CD4-positive, CD25-positive, alpha-beta regulatory T cell (primary cell): ENCODE data around the gene TUBB1. TPM values are rescaled to one million over a fixed set of nuclear protein-coding genes. Genes with fewer than 3 reads are reported as not detected.
"Not testable (repeated sequence)": the region's sequence is repeated elsewhere in the genome, so short reads cannot be mapped to it uniquely, and the experiment has no call there.

Experiments used
- ATAC-seq, 2 donors: fragments of 150-1000 bp; cut with Tn5 transposase; one replicate each; pipeline ENCODE4 v1.10.0; 2021; ENCODE audit warnings: low read depth in 2 of 2, moderate number of reproducible peaks in 2 of 2, moderate library complexity in 1 of 2
- DNase-seq, 3 donors: peaks; one replicate each; pipeline versions ENCODE4 v3.0.0 to v3.0.0-alpha.2; 2012 to 2022; ENCODE audit warnings: mixed read lengths in 1 of 3
- H3K27ac ChIP-seq: one replicate; pipeline ENCODE4 v1.7.0; 2013; ENCODE audit warnings: mild to moderate bottlenecking, low read length; ENCODE audit not compliant: insufficient read depth, poor library complexity, severe bottlenecking
- H3K27me3 ChIP-seq: one replicate; pipeline ENCODE4 v1.7.0; 2013; ENCODE audit warnings: low read length; ENCODE audit not compliant: control insufficient read depth, insufficient read depth
- H3K36me3 ChIP-seq: one replicate; pipeline ENCODE4 v1.7.0; 2013; ENCODE audit warnings: mild to moderate bottlenecking, low read length, moderate library complexity; ENCODE audit not compliant: control insufficient read depth, insufficient read depth
- H3K4me1 ChIP-seq: 2 replicates; pipeline ENCODE4 v1.7.0; 2013; ENCODE audit warnings: mild to moderate bottlenecking, low read length; ENCODE audit not compliant: insufficient read depth, control insufficient read depth, poor library complexity, severe bottlenecking
- H3K4me3 ChIP-seq: one replicate; pipeline ENCODE4 v1.7.0; 2013; ENCODE audit warnings: low read depth, mild to moderate bottlenecking, low read length, moderate library complexity
- H3K9me3 ChIP-seq, 2 experiments: 1 replicate in 1 of 2; 2 replicates in 1 of 2; pipeline ENCODE4 v1.7.0; 2013; ENCODE audit warnings: low read length in 2 of 2, mild to moderate bottlenecking in 1 of 2, moderate library complexity in 1 of 2; ENCODE audit not compliant: control insufficient read depth in 2 of 2
- H3K27ac Mint-ChIP-seq, 3 donors: one replicate each; pipeline ENCODE4 v1.8.0; 2020 to 2022; ENCODE audit warnings: mild to moderate bottlenecking in 3 of 3, mixed read lengths in 3 of 3, moderate library complexity in 2 of 3
- H3K27me3 Mint-ChIP-seq: one replicate; pipeline ENCODE4 v1.8.0; 2022; ENCODE audit warnings: mild to moderate bottlenecking, mixed read lengths
- H3K36me3 Mint-ChIP-seq: one replicate; pipeline ENCODE4 v1.8.0; 2020; ENCODE audit warnings: mixed read lengths
- H3K4me1 Mint-ChIP-seq, 4 donors: one replicate each; pipeline ENCODE4 v1.8.0; 2020 to 2022; ENCODE audit warnings: mixed read lengths in 4 of 4, mild to moderate bottlenecking in 1 of 4
- H3K4me3 Mint-ChIP-seq, 4 donors: one replicate each; pipeline ENCODE4 v1.8.0; 2020 to 2022; ENCODE audit warnings: mild to moderate bottlenecking in 4 of 4, mixed read lengths in 4 of 4, moderate library complexity in 3 of 4
- H3K9me3 Mint-ChIP-seq, 7 donors: one replicate each; pipeline ENCODE4 v1.8.0; 2020 to 2022; ENCODE audit warnings: mixed read lengths in 7 of 7, mild to moderate bottlenecking in 3 of 7, moderate library complexity in 2 of 7
- polyA plus RNA-seq, 4 donors: library from polyadenylated mRNA; unstranded; fragments of 300-500 nt; fragmentation: Illumina TruSeq; gene quantifications; one replicate each; pipeline ENCODE4 v1.2.3, GENCODE V29; 2021
- total RNA-seq: library from RNA; stranded (reverse); gene quantifications from one replicate; pipeline ENCODE4 v1.2.3, GENCODE V29; 2022

The TUBB1 gene
- total and polyA plus RNA-seq, 5 donors from 2014 or later, result 0.07 to 31.7 (median 0.14) TPM

GRCh38 chr20:59008715-59009336, 10.4 kb upstream of the TUBB1 start:
- Histone ChIP-seq H3K4me3 (no peak overlapping the region), H3K4me1 (peaks cover 37% of the 10 kb centered on the region), H3K36me3 (no peaks in the 10 kb centered on the region), H3K27me3 (no peaks in the 10 kb centered on the region), H3K9me3 (no peaks in the 10 kb centered on the region), H3K27ac (no peak overlapping the region)
- Mint-ChIP-seq H3K4me1 (peaks cover 5 to 49% (median 38%) of the 10 kb centered on the region in 4 donors), H3K4me3 (peak overlapping the region in 2 of 4 donors; percentile 44 to 73), H3K27ac (no peak overlapping the region), H3K36me3 (no peaks in the 10 kb centered on the region), H3K27me3 (peaks cover 4% of the 10 kb centered on the region), H3K9me3 (peaks cover 0 to 1% (median 0%) of the 10 kb centered on the region in 7 donors)
- ATAC-seq (no peak), DNase-seq (no peak)

- Mint-ChIP-seq H3K9me3 (no peaks in the 10 kb centered on the region), H3K27ac (no peak overlapping the region), H3K4me1 (peaks cover 11 to 40% (median 30%) of the 10 kb centered on the region in 4 donors), H3K36me3 (peaks cover 5% of the 10 kb centered on the region), H3K27me3 (peaks cover 4% of the 10 kb centered on the region), H3K4me3 (peak overlapping the region in 2 of 4 donors; percentile 34 to 70)
- Histone ChIP-seq H3K4me1 (peaks cover 27% of the 10 kb centered on the region), H3K36me3 (no peaks in the 10 kb centered on the region), H3K4me3 (no peak overlapping the region), H3K27ac (no peak overlapping the region), H3K27me3 (no peaks in the 10 kb centered on the region), H3K9me3 (no peaks in the 10 kb centered on the region)
- ATAC-seq (no peak), DNase-seq (no peak)
Measured at GRCh38 chr20:59010321-59010994, 8.8 kb upstream of the TUBB1 start.

- no peaks in the 10 kb centered on the region for H3K9me3 Mint-ChIP-seq
- Histone ChIP-seq H3K4me1 (peaks cover 20% of the 10 kb centered on the region), H3K9me3 (no peaks in the 10 kb centered on the region), H3K36me3 (no peaks in the 10 kb centered on the region), H3K27me3 (no peaks in the 10 kb centered on the region), H3K4me3 (no peak overlapping the region), H3K27ac (no peak overlapping the region)
- peaks cover 11 to 36% (median 27%) of the 10 kb centered on the region in 4 donors for H3K4me1 Mint-ChIP-seq
- H3K4me3 Mint-ChIP-seq, result peak overlapping the region in 2 of 4 donors; percentile 15 to 27
- DNase-seq (peak in 1 of 3 donors; percentile 82), ATAC-seq (peak; percentile 38 to 41)
- H3K27ac Mint-ChIP-seq, result no peak overlapping the region
- H3K27me3 Mint-ChIP-seq, result peaks cover 4% of the 10 kb centered on the region
- H3K36me3 Mint-ChIP-seq, result peaks cover 5% of the 10 kb centered on the region
Measured at GRCh38 chr20:59010995-59011873, 8.0 kb upstream of the TUBB1 start.

GRCh38 chr20:59011874-59012157, 7.4 kb upstream of the TUBB1 start:
- not testable (repeated sequence) for H3K36me3 Mint-ChIP-seq, H3K36me3 ChIP-seq, H3K4me3 ChIP-seq, H3K27ac Mint-ChIP-seq, H3K9me3 Mint-ChIP-seq, DNase-seq, ATAC-seq, H3K27ac ChIP-seq, H3K27me3 ChIP-seq, H3K27me3 Mint-ChIP-seq, H3K9me3 ChIP-seq
- peak overlapping the region in 2 of 4 donors; percentile 15 to 63 for H3K4me3 Mint-ChIP-seq
- H3K4me1 ChIP-seq, result peaks cover 22% of the 10 kb centered on the region
- H3K4me1 Mint-ChIP-seq, result peaks cover 11 to 41% (median 32%) of the 10 kb centered on the region in 4 donors

- peaks cover 11 to 52% (median 38%) of the 10 kb centered on the region in 4 donors for H3K4me1 Mint-ChIP-seq
- Histone ChIP-seq H3K27me3 (no peaks in the 10 kb centered on the region), H3K4me3 (no peak overlapping the region), H3K27ac (no peak overlapping the region), H3K4me1 (peaks cover 24% of the 10 kb centered on the region), H3K36me3 (no peaks in the 10 kb centered on the region), H3K9me3 (no peaks in the 10 kb centered on the region)
- H3K9me3 Mint-ChIP-seq, result no peaks in the 10 kb centered on the region
- DNase-seq (no peak), ATAC-seq (no peak)
- peaks cover 4% of the 10 kb centered on the region for H3K27me3 Mint-ChIP-seq
- peak overlapping the region in 2 of 3 donors; percentile 31 to 34 for H3K27ac Mint-ChIP-seq
- peaks cover 5% of the 10 kb centered on the region for H3K36me3 Mint-ChIP-seq
- peak overlapping the region in 2 of 4 donors; percentile 28 to 42 for H3K4me3 Mint-ChIP-seq
Measured at GRCh38 chr20:59013031-59013951, 5.9 kb upstream of the TUBB1 start.

- Mint-ChIP-seq H3K27me3 (peaks cover 4% of the 10 kb centered on the region), H3K4me1 (peaks cover 11 to 54% (median 38%) of the 10 kb centered on the region in 4 donors), H3K9me3 (no peaks in the 10 kb centered on the region), H3K27ac (no peak overlapping the region), H3K36me3 (peaks cover 5% of the 10 kb centered on the region), H3K4me3 (peak overlapping the region in 1 of 4 donors; percentile 42)
- no peaks in the 10 kb centered on the region for H3K36me3 ChIP-seq
- peak in 2 of 3 donors; percentile 12 to 61 for DNase-seq
- peaks cover 24% of the 10 kb centered on the region for H3K4me1 ChIP-seq
- H3K4me3 ChIP-seq, result no peak overlapping the region
- ATAC-seq, result peak in 1 of 2 donors; percentile 51
- H3K27me3 ChIP-seq, result no peaks in the 10 kb centered on the region
- H3K27ac ChIP-seq, result no peak overlapping the region
- H3K9me3 ChIP-seq, result no peaks in the 10 kb centered on the region
Measured at GRCh38 chr20:59013959-59014608, 5.1 kb upstream of the TUBB1 start.
